Esophagus squamous epithelium (tissue), 5 donors: Measurements from ENCODE around the gene MAGEE1. TPM values are rescaled to one million over a fixed set of nuclear protein-coding genes. Genes with fewer than 3 reads are reported as not detected.

Experiments used
- DNase-seq: peaks from one replicate; lab custom pipeline; 2025; lab: John Stamatoyannopoulos, UW
- H3K27ac ChIP-seq, 4 donors: fragments of 200-600 bp; sonication (generic); one replicate each; pipeline ENCODE4 v1.5.1; 2016 to 2019; ENCODE audit warnings: mild to moderate bottlenecking in 1 of 4
- H3K27me3 ChIP-seq, 4 donors: fragments of 200-600 bp; sonication (generic); 1 replicate in 3 of 4; 2 replicates in 1 of 4; pipeline versions ENCODE4 v1.5.1 to v1.6.0; 2017 to 2021; ENCODE audit warnings: antibody characterized with exemption in 1 of 4
- H3K36me3 ChIP-seq, 3 donors: fragments of 200-600 bp; sonication (generic); one replicate each; pipeline ENCODE4 v1.5.1; 2016 to 2019
- H3K4me1 ChIP-seq, 3 donors: fragments of 200-600 bp; sonication (generic); one replicate each; pipeline ENCODE4 v1.5.1; 2017 to 2019
- H3K4me3 ChIP-seq, 4 donors: fragments of 200-600 bp; sonication (generic); 1 replicate in 3 of 4; 2 replicates in 1 of 4; pipeline ENCODE4 v1.5.1; 2016 to 2019; ENCODE audit warnings: mild to moderate bottlenecking in 2 of 4, moderate library complexity in 1 of 4
- H3K9me3 ChIP-seq, 3 donors: fragments of 200-600 bp; sonication (generic); one replicate each; pipeline ENCODE4 v1.5.1; 2016 to 2019
- POLR2A ChIP-seq, 4 donors: fragments of 450-650 bp; IDR thresholded peaks; one replicate each; pipeline ENCODE4 v1.6.1; 2017; ENCODE audit warnings: antibody characterized with exemption in 4 of 4, mild to moderate bottlenecking in 4 of 4, moderate library complexity in 3 of 4
- WGBS, 2 donors: methylation state at CpG; one replicate each; pipeline ENCODE4 v1.1.5; 2018; 5-methylcytosine and 5-hydroxymethylcytosine counted together
- intact Hi-C: fragments of 100-400 bp; cut with DNase I; formaldehyde crosslinking; loops from one replicate; pipeline ENCODE4 v1.15.0; 2022
- total RNA-seq, 4 donors: library from RNA; depleted of rRNA; stranded (reverse); fragments of >200 nt; gene quantifications; one replicate each; pipeline ENCODE4 v1.1.0, GENCODE V29; 2016
- TF ChIP-seq, protein P1 (sequence below), 6 experiments: fragments of 450-650 bp in 4 of 6; fragments of 200-600 bp in 2 of 6; sonication (generic) in 2 of 6; IDR thresholded peaks; one replicate each; pipeline ENCODE4 v1.5.1; 2016 to 2019; ENCODE audit warnings: antibody characterized with exemption in 6 of 6, mild to moderate bottlenecking in 4 of 6, moderate library complexity in 4 of 6
- donor health status: DM: yes; HTN: yes; CAD: no.

The MAGEE1 gene
- total RNA-seq, 4 donors from 2014 or later: 0.44 to 1.1 (median 0.94) TPM

DNA sequence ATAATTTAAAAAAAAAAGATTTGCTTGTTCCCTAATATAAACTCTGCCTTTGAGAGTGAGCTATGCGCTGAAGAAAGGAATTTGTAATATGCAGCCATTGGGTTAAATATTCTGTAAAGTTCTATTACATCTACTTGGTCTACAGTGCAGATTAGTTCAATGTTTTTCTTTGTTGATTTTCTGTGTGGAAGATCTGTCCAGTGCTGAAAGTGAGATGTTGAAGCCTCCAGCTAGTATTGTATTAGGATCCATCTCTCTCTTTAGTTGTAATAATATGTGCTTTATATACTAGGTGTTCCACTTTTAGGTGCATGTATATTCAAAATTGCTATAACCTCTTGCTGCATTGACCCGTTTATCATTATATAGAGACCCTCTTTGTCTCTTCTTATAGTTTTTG, 49.8 kb downstream of the MAGEE1 start:
- Histone ChIP-seq H3K4me3 (no peak overlapping the region), H3K27ac (no peak overlapping the region), H3K36me3 (no peaks in the 10 kb centered on the region), H3K4me1 (no peaks in the 10 kb centered on the region), H3K9me3 (peaks cover 0 to 2% (median 0%) of the 10 kb centered on the region in 3 donors), H3K27me3 (no peaks in the 10 kb centered on the region)
- no peak for TF ChIP-seq POLR2A (IDR thresholded peaks at IDR 0.05)
- TF ChIP-seq, protein P1, sequence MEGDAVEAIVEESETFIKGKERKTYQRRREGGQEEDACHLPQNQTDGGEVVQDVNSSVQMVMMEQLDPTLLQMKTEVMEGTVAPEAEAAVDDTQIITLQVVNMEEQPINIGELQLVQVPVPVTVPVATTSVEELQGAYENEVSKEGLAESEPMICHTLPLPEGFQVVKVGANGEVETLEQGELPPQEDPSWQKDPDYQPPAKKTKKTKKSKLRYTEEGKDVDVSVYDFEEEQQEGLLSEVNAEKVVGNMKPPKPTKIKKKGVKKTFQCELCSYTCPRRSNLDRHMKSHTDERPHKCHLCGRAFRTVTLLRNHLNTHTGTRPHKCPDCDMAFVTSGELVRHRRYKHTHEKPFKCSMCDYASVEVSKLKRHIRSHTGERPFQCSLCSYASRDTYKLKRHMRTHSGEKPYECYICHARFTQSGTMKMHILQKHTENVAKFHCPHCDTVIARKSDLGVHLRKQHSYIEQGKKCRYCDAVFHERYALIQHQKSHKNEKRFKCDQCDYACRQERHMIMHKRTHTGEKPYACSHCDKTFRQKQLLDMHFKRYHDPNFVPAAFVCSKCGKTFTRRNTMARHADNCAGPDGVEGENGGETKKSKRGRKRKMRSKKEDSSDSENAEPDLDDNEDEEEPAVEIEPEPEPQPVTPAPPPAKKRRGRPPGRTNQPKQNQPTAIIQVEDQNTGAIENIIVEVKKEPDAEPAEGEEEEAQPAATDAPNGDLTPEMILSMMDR (IDR thresholded peaks at IDR 0.05): no peak
- intact Hi-C loops: no loop called here
- no peak for DNase-seq
- 42 to 63% methylated on average over 2 of the region's 2 CpGs for WGBS, 2 donors
